Smooth muscle cell (in vitro differentiated cells): ENCODE data around the gene OSTN. TPM values are rescaled to one million over a fixed set of nuclear protein-coding genes. Genes with fewer than 3 reads are reported as not detected.

Source experiments
- DNase-seq: peaks from one replicate; lab custom pipeline; 2025; ENCODE audit not compliant: unreplicated experiment; lab: John Stamatoyannopoulos, UW
- H2AFZ ChIP-seq: fragments of 200-600 bp; sonication (generic); 2 replicates; pipeline ENCODE4 v1.6.0; 2016; ENCODE audit warnings: antibody characterized with exemption, low read depth, mild to moderate bottlenecking
- H3F3A ChIP-seq: fragments of 200-600 bp; sonication (generic); 2 replicates; pipeline ENCODE4 v1.6.0; 2017; ENCODE audit warnings: antibody characterized with exemption, low read depth
- H3K27ac ChIP-seq: fragments of 200-600 bp; sonication (generic); 2 replicates; pipeline ENCODE4 v1.5.1; 2016; ENCODE audit warnings: low read depth, mild to moderate bottlenecking
- H3K27me3 ChIP-seq: fragments of 200-600 bp; sonication (generic); 2 replicates; pipeline ENCODE4 v1.6.1; 2016; ENCODE audit warnings: low read depth, mild to moderate bottlenecking
- H3K36me3 ChIP-seq: fragments of 200-600 bp; sonication (generic); 2 replicates; pipeline ENCODE4 v1.5.1; 2016; ENCODE audit warnings: low read depth
- H3K4me1 ChIP-seq: fragments of 200-600 bp; sonication (generic); 2 replicates; pipeline ENCODE4 v1.5.1; 2016; ENCODE audit warnings: low read depth
- H3K4me2 ChIP-seq: fragments of 200-600 bp; sonication (generic); 2 replicates; pipeline ENCODE4 v1.6.0; 2016; ENCODE audit warnings: mild to moderate bottlenecking
- H3K4me3 ChIP-seq: fragments of 200-600 bp; sonication (generic); 2 replicates; pipeline ENCODE4 v1.5.1; 2016; ENCODE audit warnings: mild to moderate bottlenecking
- H3K79me2 ChIP-seq: fragments of 200-600 bp; sonication (generic); 2 replicates; pipeline ENCODE4 v1.6.0; 2016; ENCODE audit warnings: low read depth, mild to moderate bottlenecking
- H3K9ac ChIP-seq: fragments of 200-600 bp; sonication (generic); 2 replicates; pipeline ENCODE4 v1.6.0; 2016; ENCODE audit warnings: low read depth
- H3K9me3 ChIP-seq: fragments of 200-600 bp; sonication (generic); replicated peaks from 2 replicates; pipeline ENCODE4 v1.5.1; 2016; ENCODE audit warnings: low read depth
- H4K20me1 ChIP-seq: fragments of 200-600 bp; sonication (generic); 2 replicates; pipeline ENCODE4 v1.6.0; 2016; ENCODE audit warnings: low read depth
- WGBS: methylation state at CpG from one replicate; pipeline ENCODE4 v1.1.7; 2016; ENCODE audit warnings: low lambda C conversion rate; 5-methylcytosine and 5-hydroxymethylcytosine counted together
- polyA plus RNA-seq: library from polyadenylated mRNA; unstranded; fragments of >200 nt; fragmentation: Nextera tagmentation; extraction: Ambion mirVana; gene quantifications from 2 replicates; pipeline ENCODE4 v1.2.1, GENCODE V29; 2016
- total RNA-seq: library from RNA; depleted of rRNA; stranded (reverse); fragments of >200 nt; gene quantifications from 2 replicates; pipeline ENCODE4 v1.2.3, GENCODE V29; 2014
- TF ChIP-seq, protein P1 (sequence below): fragments of 200-600 bp; sonication (generic); IDR thresholded peaks from 2 replicates; pipeline ENCODE4 v1.5.1; 2017; ENCODE audit warnings: borderline replicate concordance, mild to moderate bottlenecking, antibody characterized with exemption; ENCODE audit not compliant: insufficient read depth, poor library complexity, severe bottlenecking

The OSTN gene
- total and polyA plus RNA-seq, 2 experiments from 2014 or later = 0.40 to 1.3 TPM

DNA sequence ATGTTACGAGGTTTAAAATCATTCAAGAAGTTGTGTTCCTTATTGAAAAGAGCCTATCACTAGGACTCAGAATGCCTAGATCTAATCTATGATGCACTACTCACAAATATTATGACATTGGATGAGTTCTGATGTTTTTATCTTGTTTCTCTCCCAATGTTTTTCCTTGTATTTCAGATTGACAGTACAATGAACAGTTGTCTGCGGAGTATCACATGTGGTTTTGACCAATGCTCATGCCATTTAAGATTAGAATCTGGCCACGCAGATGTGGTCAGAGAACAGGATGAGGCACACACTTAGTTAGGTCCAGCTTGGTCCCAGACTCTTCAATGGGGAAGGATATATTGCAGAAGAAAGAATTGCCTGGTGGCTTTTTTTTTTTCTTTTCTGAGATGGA, 104.6 kb downstream of the OSTN start:
- H3F3A ChIP-seq = no peaks in the 10 kb centered on the region
- H3K4me2 ChIP-seq = no peak overlapping the region
- H3K79me2 ChIP-seq = no peaks in the 10 kb centered on the region
- no peaks in the 10 kb centered on the region for H3K4me1 ChIP-seq
- DNase-seq = no peak
- no peaks in the 10 kb centered on the region for H4K20me1 ChIP-seq
- no peaks in the 10 kb centered on the region for H3K27me3 ChIP-seq
- no peak overlapping the region for H3K4me3 ChIP-seq
- H3K9ac ChIP-seq = no peak overlapping the region
- TF ChIP-seq, protein P1, sequence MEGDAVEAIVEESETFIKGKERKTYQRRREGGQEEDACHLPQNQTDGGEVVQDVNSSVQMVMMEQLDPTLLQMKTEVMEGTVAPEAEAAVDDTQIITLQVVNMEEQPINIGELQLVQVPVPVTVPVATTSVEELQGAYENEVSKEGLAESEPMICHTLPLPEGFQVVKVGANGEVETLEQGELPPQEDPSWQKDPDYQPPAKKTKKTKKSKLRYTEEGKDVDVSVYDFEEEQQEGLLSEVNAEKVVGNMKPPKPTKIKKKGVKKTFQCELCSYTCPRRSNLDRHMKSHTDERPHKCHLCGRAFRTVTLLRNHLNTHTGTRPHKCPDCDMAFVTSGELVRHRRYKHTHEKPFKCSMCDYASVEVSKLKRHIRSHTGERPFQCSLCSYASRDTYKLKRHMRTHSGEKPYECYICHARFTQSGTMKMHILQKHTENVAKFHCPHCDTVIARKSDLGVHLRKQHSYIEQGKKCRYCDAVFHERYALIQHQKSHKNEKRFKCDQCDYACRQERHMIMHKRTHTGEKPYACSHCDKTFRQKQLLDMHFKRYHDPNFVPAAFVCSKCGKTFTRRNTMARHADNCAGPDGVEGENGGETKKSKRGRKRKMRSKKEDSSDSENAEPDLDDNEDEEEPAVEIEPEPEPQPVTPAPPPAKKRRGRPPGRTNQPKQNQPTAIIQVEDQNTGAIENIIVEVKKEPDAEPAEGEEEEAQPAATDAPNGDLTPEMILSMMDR = no peak
- no peak overlapping the region for H2AFZ ChIP-seq
- 61% methylated on average over 3 of the region's 3 CpGs for WGBS
- no peak overlapping the region for H3K27ac ChIP-seq
- H3K36me3 ChIP-seq = no peaks in the 10 kb centered on the region
- no peaks in the 10 kb centered on the region for H3K9me3 ChIP-seq

DNA sequence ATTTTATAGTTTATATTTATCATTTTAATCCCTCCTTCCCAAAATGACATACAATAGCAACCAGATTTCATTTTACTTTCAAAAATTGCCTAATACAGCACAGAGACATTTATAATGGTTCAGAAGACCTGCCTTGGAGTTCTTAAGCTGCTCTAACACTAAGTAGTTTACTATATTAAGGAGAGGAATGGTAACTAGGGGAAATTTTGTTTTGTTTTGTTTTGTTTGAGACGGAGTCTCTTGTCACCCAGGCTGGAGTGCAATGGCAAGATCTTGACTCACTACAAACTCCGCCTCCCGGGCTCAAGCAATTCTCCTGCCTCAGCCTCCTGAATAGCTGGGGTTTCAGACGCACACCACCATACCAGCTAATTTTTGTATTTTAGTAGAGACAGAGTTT, 107.4 kb downstream of the OSTN start:
- H3K4me2 ChIP-seq = no peak overlapping the region
- H3K9ac ChIP-seq = no peak overlapping the region
- H3K9me3 ChIP-seq = no peaks in the 10 kb centered on the region
- H3K79me2 ChIP-seq = no peaks in the 10 kb centered on the region
- H3K36me3 ChIP-seq = no peaks in the 10 kb centered on the region
- H3K4me1 ChIP-seq = no peaks in the 10 kb centered on the region
- H3F3A ChIP-seq = no peaks in the 10 kb centered on the region
- no peaks in the 10 kb centered on the region for H3K27me3 ChIP-seq
- no peak overlapping the region for H3K4me3 ChIP-seq
- no peaks in the 10 kb centered on the region for H4K20me1 ChIP-seq
- 92% methylated on average over 4 of the region's 4 CpGs for WGBS
- TF ChIP-seq, protein P1 = no peak
- DNase-seq = no peak
- no peak overlapping the region for H3K27ac ChIP-seq
- no peak overlapping the region for H2AFZ ChIP-seq

DNA sequence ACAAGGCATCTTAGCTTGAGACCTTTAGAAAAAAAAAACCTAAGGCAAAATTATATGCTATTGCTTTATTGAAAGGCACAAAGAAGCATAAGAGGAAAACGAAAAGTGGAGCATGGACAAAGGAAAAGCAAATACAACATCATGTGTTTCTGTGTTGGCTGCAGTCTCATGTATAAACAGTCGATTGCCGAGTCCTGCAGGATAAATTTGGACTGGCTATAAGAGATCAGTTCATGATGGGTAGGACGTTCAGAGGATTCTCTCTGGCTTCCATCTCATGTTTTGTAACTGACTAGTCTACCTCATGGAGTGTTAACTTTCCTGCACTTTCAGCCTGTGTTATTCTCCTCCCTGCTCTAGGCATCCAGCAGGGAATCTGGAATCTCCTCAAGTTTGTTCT, 108.3 kb downstream of the OSTN start:
- TF ChIP-seq, protein P1 = no peak
- no peaks in the 10 kb centered on the region for H4K20me1 ChIP-seq
- H3K4me2 ChIP-seq = no peak overlapping the region
- H3K27me3 ChIP-seq = no peaks in the 10 kb centered on the region
- no peak overlapping the region for H3K9ac ChIP-seq
- WGBS = 85% methylated on average over 4 of the region's 4 CpGs
- H3K4me3 ChIP-seq = no peak overlapping the region
- H2AFZ ChIP-seq = no peak overlapping the region
- no peaks in the 10 kb centered on the region for H3F3A ChIP-seq
- no peak overlapping the region for H3K27ac ChIP-seq
- no peaks in the 10 kb centered on the region for H3K9me3 ChIP-seq
- no peaks in the 10 kb centered on the region for H3K4me1 ChIP-seq
- H3K79me2 ChIP-seq = no peaks in the 10 kb centered on the region
- no peaks in the 10 kb centered on the region for H3K36me3 ChIP-seq
- no peak for DNase-seq

DNA sequence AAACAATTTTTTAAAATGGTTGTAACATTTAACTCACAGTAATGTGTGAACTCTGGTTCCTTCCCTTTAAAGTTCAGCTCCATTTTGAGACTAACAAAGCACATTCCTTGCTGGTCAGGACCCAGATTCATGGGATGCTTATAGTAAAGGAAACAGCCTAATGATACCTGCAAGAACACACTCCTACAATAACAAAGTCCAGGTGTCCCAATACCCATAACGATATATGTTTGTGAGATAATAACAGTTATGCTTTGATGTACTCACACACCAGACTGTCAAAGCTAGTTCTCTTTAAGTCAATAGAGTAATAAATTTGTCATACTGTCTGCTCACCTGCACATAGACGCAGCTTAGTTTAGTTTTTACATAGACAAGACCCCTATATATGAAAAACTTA, 114.3 kb downstream of the OSTN start:
- H3K36me3 ChIP-seq = no peaks in the 10 kb centered on the region
- TF ChIP-seq, protein P1 = no peak
- 92% methylated on average over 2 of the region's 2 CpGs for WGBS
- H3K79me2 ChIP-seq = no peaks in the 10 kb centered on the region
- no peak overlapping the region for H2AFZ ChIP-seq
- no peak overlapping the region for H3K4me3 ChIP-seq
- H3K9me3 ChIP-seq = no peaks in the 10 kb centered on the region
- H3K4me2 ChIP-seq = no peak overlapping the region
- H3K9ac ChIP-seq = no peak overlapping the region
- H3K27ac ChIP-seq = no peak overlapping the region
- no peaks in the 10 kb centered on the region for H3F3A ChIP-seq
- H3K4me1 ChIP-seq = no peaks in the 10 kb centered on the region
- no peaks in the 10 kb centered on the region for H4K20me1 ChIP-seq
- no peaks in the 10 kb centered on the region for H3K27me3 ChIP-seq
- DNase-seq = no peak
